ENCODE results near the gene SMCO3. TPM values are rescaled to one million over a fixed set of nuclear protein-coding genes. Genes with fewer than 3 reads are reported as not detected.

The SMCO3 gene
- total and polyA plus RNA-seq, 2 donors (not counting 1 experiment from before 2014, with no cell fraction given), result not detected

GRCh38 chr12:14841761-14842160, 27.8 kb upstream of the SMCO3 start:
- H4K20me1 ChIP-seq (ENCODE audit: control insufficient read depth, insufficient read depth, low read length, poor library complexity, severe bottlenecking), result no peaks in the 10 kb centered on the region
- H3K9me3 ChIP-seq (ENCODE audit: control extremely low read depth in 1 of 3, control insufficient read depth in 2 of 3, insufficient read depth in 1 of 3, low read length in 2 of 3), result peaks cover 0 to 1% (median 0%) of the 10 kb centered on the region in 3 donors
- H3K27ac Mint-ChIP-seq, result no peak overlapping the region
- H2AFZ ChIP-seq (ENCODE audit: insufficient read depth, low read depth, low read length, poor library complexity, severe bottlenecking), result no peak overlapping the region
- CTCF ChIA-PET, result interaction anchor here (1.6 kb wide), 1 partner anchor 154 kb away, joined by 4 read pairs; no protein-coding TSS in a partner anchor
- H3K4me1 ChIP-seq (ENCODE audit: control insufficient read depth in 2 of 2, insufficient read depth in 2 of 2, low read length in 2 of 2), result peaks cover 0 to 4% of the 10 kb centered on the region in 2 donors
- 100% methylated on average over 2 of the region's 3 CpGs for WGBS (ENCODE audit: insufficient coverage)
- POLR2A ChIA-PET, result no interaction called here
- no peak overlapping the region for H3K4me2 ChIP-seq (replicated peaks; ENCODE audit: low read depth, low read length, poor library complexity, severe bottlenecking)
- no peaks in the 10 kb centered on the region for H3K27me3 ChIP-seq (replicated peaks in 1 of 4; ENCODE audit: control extremely low read depth in 1 of 4, control insufficient read depth in 3 of 4, insufficient read depth in 4 of 4, low read length in 3 of 4)
- no peak for DNase-seq
- peaks cover 16% of the 10 kb centered on the region for H3K27me3 Mint-ChIP-seq
- intact Hi-C loops (cut with micrococcal nuclease), result no loop called here
- no peak overlapping the region for H3K9ac ChIP-seq (ENCODE audit: low read length)
- peaks cover 9% of the 10 kb centered on the region for H3K4me1 Mint-ChIP-seq
- no peak overlapping the region for H3K4me3 Mint-ChIP-seq
- H3K27ac ChIP-seq (ENCODE audit: low read length in 2 of 2), result no peak overlapping the region
- no peak for ATAC-seq (ENCODE audit: low read depth)
- no peaks in the 10 kb centered on the region for H3K9me3 Mint-ChIP-seq (ENCODE audit: insufficient read depth)
- no peaks in the 10 kb centered on the region for H3K79me2 ChIP-seq (ENCODE audit: control insufficient read depth, insufficient read depth, low read length)
- TF ChIP-seq CTCF (IDR thresholded peaks at IDR 0.05) (no peak), EZH2 (IDR thresholded peaks at IDR 0.05; ENCODE audit: borderline replicate concordance, insufficient read depth, low read depth, low read length, poor library complexity, severe bottlenecking) (no peak)
- no peak overlapping the region for H3K4me3 ChIP-seq (ENCODE audit: control extremely low read depth in 1 of 5, extremely low read depth in 1 of 5, insufficient read depth in 1 of 5, low read depth in 2 of 5, low read length in 4 of 5)
- H3K36me3 ChIP-seq (replicated peaks in 1 of 2; ENCODE audit: control extremely low read depth in 1 of 2, control insufficient read depth in 1 of 2, extremely low read depth in 1 of 2, insufficient read depth in 2 of 2, low read length in 1 of 2), result no peaks in the 10 kb centered on the region

- TF ChIP-seq EZH2 (IDR thresholded peaks at IDR 0.05; ENCODE audit: borderline replicate concordance, insufficient read depth, low read depth, low read length, poor library complexity, severe bottlenecking), result no peak
- TF ChIP-seq CTCF (IDR thresholded peaks at IDR 0.05), result no peak
- CTCF ChIA-PET, result interaction anchor here (0.6 to 1.6 kb wide), 3 partner anchors 11 to 381 kb away, joined by 3 to 4 read pairs (median 3); partner anchors contain the start of gene RERG
- intact Hi-C loops (cut with micrococcal nuclease), result no loop called here
- POLR2A ChIA-PET, result interaction anchor here (0.6 kb wide), 1 partner anchor 147 kb away, joined by 3 read pairs; no protein-coding TSS in a partner anchor
- peaks cover 0 to 3% (median 0%) of the 10 kb centered on the region in 4 experiments for H3K27me3 ChIP-seq (replicated peaks in 1 of 4; ENCODE audit: control extremely low read depth in 1 of 4, control insufficient read depth in 3 of 4, insufficient read depth in 4 of 4, low read length in 3 of 4)
- no peak for ATAC-seq (ENCODE audit: low read depth)
- peaks cover 24% of the 10 kb centered on the region for H3K27me3 Mint-ChIP-seq
- no peak overlapping the region for H3K9ac ChIP-seq (ENCODE audit: low read length)
- no peaks in the 10 kb centered on the region for H3K36me3 ChIP-seq (replicated peaks in 1 of 2; ENCODE audit: control extremely low read depth in 1 of 2, control insufficient read depth in 1 of 2, extremely low read depth in 1 of 2, insufficient read depth in 2 of 2, low read length in 1 of 2)
- peaks cover 0 to 4% of the 10 kb centered on the region in 2 donors for H3K4me1 ChIP-seq (ENCODE audit: control insufficient read depth in 2 of 2, insufficient read depth in 2 of 2, low read length in 2 of 2)
- H3K27ac Mint-ChIP-seq, result no peak overlapping the region
- 89% methylated on average over 3 of the region's 4 CpGs for WGBS (ENCODE audit: insufficient coverage)
- H3K4me1 Mint-ChIP-seq, result peaks cover 7% of the 10 kb centered on the region
- H3K4me3 Mint-ChIP-seq, result no peak overlapping the region
- H3K27ac ChIP-seq (ENCODE audit: low read length in 2 of 2), result no peak overlapping the region
- no peak overlapping the region for H3K4me2 ChIP-seq (replicated peaks; ENCODE audit: low read depth, low read length, poor library complexity, severe bottlenecking)
- H3K9me3 ChIP-seq (ENCODE audit: control extremely low read depth in 1 of 3, control insufficient read depth in 2 of 3, insufficient read depth in 1 of 3, low read length in 2 of 3), result peaks cover 0 to 1% (median 0%) of the 10 kb centered on the region in 3 donors
- no peaks in the 10 kb centered on the region for H3K79me2 ChIP-seq (ENCODE audit: control insufficient read depth, insufficient read depth, low read length)
- no peaks in the 10 kb centered on the region for H3K9me3 Mint-ChIP-seq (ENCODE audit: insufficient read depth)
- H4K20me1 ChIP-seq (ENCODE audit: control insufficient read depth, insufficient read depth, low read length, poor library complexity, severe bottlenecking), result no peaks in the 10 kb centered on the region
- DNase-seq, result no peak
- H3K4me3 ChIP-seq (ENCODE audit: control extremely low read depth in 1 of 5, extremely low read depth in 1 of 5, insufficient read depth in 1 of 5, low read depth in 2 of 5, low read length in 4 of 5), result no peak overlapping the region
- no peak overlapping the region for H2AFZ ChIP-seq (ENCODE audit: insufficient read depth, low read depth, low read length, poor library complexity, severe bottlenecking)
These were observed 26.6 kb upstream of the SMCO3 start for GRCh38 chr12:14840616-14841015.
